GM19324 (cell line): ENCODE measurements around the gene RRP15.
A peak's percentile ranks its signal among the peaks of the same experiment; 100 is the strongest.

Experiments
- ATAC-seq: cut with Tn5 transposase; IDR thresholded peaks from one replicate; pipeline ENCODE4 v1.9.1; 2021; ENCODE audit warnings: mild to moderate bottlenecking, moderate library complexity; ENCODE audit not compliant: unreplicated experiment, low FRiP score

The RRP15 gene

DNA sequence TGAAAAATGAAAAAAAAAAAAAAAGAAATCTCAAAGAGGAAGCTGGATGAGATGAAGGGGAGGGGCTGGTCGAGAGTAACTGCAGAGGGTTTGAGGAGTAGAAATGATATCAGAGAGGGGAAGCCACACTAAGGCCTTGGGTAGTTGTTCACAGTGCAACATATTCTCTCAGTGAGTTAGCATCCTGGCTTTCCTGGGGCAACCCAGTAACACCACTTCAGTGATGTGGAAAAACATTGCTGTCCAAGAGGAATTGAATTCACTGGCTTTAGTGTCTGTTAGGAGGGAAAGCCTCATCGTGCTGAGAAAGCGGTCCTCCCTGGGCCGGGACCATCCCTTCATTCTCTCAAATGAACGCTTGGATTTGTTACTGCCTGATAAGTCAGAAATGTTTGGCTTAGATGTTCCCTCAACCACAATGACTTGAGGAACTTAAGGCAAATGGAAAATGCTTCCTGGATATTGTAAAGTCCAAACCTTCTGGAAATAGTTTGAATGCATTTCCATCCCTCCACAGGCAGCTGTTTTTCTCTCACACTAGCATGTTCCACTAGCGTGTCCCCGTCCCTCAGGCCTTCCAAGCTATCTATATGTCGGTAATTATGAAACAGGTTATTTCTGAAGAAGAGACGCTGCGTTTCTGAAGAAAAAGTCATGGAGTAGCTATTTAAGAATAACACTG, 72.3 kb downstream of the RRP15 start:
- ATAC-seq: no peak

DNA sequence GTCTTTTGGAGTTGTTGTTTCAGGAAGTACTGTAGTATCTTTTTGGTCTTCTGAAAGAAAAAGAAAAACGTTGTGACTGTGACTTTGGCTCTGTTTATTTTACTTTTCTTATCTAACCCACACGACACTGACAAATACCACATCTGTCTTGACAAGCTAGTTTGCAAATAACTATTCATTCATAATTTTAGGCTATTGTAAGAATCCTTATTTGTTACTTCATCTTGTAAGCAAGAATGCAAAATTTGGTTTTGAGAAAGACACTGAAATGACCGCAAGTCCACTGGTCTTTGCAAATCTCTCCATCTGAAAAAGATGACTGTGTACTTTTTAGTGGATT, 72.8 kb downstream of the RRP15 start:
- no peak for ATAC-seq

- ATAC-seq: no peak
Measured at GRCh38 chr1:218361298-218362065, 76.4 kb downstream of the RRP15 start.

GRCh38 chr1:218362418-218363076, 77.5 kb downstream of the RRP15 start:
- ATAC-seq: no peak

DNA sequence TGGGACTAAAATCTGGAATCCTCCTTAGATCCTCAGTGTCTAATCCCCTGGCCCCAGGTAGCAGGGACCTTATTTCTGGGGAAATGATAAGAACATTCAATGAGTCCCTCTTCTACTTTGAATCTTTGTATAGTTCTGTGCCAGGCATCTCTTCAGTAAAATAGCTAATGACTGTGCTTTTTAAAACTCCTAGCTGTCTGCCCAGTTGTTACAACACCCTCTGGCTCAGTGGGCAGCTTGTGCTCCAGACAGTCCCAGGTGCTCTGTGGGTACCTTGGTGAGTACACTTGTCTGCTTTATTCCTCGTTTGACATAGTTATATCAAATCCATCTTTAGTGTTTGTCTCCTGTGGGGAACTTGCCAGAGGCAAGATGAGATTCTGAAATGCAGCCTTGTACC, 78.0 kb downstream of the RRP15 start:
- no peak for ATAC-seq

DNA sequence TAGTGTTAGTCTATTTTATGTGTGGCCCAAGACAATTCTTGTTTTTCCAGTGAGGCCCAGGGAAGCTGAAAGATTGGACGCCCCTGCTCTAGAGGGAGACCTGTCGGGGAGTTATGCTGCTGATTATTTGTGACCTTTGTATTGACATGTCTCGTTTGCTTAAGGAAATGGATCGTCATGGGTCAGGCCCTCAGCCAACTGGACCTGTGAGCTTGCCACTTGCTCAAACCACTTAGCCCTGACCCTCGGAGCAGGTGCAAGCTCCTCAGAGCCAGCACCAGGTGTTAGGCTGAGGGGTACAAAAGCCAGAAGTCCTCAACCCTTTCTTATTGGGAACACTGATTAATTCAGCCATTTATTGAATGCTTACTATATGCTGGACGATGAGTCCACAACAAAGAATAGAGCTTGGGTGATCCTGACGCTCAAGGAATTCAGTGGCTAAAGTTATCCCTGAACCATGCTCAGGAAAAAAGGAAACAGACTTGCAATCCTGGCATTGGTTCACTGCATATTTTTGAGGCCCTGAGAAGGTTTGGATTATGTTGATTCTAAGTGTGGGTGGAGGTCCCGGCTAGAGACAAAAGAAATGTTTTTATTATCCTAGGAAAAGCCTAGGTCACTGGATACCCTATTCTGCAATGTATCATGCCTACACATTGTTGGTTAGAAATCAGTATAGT, 79.1 kb downstream of the RRP15 start:
- ATAC-seq: no peak

GRCh38 chr1:218365226-218365999, 80.3 kb downstream of the RRP15 start:
- no peak for ATAC-seq

DNA sequence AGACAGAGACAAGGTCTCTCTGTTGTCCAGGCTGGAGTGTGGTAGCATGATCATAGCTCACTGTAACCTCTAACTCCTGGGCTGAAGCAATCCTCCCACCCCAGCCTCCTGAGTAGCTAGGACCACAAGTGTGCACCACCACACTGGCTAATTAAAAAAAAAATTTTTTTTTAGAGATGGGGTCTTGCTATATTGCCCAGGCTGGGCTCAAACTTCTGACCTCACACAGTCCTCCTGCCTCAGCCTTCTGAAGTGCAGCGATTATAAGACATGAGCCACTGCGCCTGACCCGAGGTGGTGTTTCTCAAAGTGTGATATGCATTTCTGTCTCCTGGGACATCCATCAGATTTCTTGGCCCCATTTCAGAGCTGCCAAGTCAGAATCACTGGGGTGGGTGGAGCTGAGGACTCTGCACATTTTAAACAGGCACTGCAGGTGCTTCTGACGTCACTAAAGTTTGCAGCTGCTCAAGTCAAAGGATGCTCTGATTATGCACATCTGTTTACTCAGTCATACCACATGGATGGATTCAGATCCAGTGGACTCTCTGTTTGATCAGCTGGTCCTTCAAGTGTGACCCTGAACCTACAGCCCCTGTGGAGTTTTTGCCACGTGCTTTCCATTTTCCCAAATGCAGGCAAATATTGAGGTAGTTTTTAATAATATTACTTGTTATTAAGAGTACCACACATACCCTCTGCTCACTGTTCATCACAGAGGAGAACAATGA, 81.4 kb downstream of the RRP15 start:
- ATAC-seq: no peak

- ATAC-seq: no peak
Measured at GRCh38 chr1:218367118-218367517, 82.0 kb downstream of the RRP15 start.

- no peak for ATAC-seq
Measured at GRCh38 chr1:218368686-218369085, 83.6 kb downstream of the RRP15 start.

DNA sequence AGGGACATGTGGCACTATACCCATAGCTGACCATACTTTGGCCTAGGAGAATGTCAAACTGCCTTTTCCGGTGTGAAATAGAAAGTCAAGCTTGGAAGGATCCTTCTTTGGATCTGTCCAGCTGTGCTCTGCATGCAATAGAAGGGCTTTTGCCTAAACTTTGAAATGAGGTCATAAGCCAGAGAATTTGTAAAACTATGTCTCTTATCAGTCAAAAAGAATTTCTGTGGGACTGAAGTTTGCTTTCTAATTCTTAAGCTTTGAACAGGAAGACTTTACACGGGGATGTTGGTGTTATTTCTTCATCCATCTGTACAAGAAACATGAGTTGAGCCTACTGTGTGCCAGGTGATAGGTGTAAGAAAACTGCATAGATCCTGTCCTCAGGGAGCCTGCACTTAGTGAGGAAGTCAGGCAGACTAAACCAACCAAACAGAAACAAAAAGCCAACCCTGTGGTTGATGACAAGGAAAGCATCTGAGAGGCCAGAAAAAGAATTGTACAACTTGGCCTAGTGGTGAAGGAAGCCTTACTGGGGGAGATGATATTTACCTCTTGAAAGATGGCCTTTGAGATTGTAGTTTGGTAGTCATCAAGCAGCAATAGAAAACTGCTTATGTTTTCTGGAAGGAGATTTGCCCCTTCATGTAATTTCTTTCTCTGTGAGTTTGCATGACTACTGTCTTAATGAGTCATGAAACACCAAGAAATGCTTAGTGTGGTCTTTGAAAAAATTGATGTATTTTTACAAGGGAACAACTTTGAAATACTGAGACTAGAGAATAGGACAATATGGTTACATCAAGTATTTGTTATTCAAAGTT, 84.8 kb downstream of the RRP15 start:
- ATAC-seq: no peak

DNA sequence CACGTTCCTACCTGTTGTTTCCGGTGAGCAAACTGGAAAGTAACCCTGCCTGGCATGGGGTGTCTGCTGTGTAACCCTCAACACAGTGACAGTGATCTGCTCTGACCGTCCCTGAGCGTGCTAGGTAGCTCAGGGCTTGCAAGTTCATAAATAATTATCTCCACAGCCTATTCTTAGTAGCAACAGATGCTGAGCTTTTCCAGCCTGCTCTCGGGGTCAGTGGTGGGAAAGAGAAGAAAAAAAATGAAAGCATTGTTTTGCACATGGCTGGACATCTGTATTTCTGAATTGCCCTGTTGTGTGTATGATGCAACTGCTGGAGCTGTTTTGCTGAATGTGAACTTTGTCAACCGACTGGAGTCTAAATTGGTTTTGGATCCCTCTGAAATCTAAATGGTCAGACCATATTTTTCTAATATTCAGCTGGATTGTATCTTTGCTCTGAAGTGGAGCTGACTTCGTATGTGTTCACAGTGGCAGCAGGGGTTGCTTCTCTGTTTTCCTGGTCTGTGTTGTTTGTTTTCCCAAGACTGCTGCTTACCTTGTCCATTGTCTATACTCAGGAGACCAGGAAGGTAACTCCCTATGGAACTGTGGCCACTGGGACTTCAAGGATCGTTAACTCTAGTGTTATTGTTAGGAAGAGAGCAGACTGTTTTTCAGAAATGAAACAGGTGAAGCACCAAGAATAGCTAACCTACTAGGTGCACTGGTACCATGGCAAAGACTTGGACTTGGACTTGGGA, 87.0 kb downstream of the RRP15 start:
- no peak for ATAC-seq

DNA sequence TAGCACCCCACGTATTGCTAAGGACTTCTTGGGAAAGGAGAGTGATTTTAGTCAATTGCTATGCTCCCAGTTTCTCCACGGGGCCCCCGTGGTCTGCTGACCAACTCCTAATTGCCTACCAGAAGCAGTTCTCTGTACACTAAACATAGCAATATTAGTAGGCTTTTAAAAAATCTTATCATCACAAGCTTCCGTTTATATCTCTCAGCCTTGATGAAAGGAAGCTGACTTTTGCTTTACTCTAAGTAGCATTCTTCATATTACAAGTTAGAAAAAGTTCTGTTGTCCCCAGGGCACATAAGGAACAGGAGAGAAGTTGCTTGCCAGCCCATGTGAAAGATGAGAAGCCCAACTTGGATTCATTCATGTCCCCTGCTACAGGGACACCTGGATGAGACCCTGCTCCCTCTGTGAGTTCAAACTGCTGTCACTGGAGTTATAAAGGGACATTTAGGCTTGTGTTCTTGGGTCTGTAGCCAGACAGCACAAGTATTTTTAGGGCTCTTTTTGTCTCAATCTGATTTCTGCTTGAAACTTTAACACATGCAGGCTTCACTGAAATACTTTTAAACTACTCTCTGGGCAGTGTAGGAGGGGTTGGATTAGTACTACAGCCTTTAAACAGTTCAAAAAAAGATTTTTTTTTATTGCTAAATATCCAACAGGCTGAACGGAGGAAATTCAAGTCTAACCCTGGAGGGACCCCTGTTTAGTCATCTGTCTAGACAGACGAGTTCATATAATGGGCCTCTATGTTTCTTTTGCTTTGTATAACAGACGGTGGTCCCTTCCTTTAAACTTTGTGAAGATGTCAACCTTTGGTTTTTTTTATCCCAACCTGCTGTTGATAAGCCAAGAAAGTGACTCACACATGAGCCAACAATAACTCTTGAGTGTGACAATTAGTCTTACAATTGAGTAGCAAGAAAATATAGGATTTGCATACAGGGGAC, 89.6 kb downstream of the RRP15 start:
- no peak for ATAC-seq

GRCh38 chr1:218376722-218377121, 91.6 kb downstream of the RRP15 start:
- peak; percentile 2 for ATAC-seq

- peak; percentile 88 for ATAC-seq
Measured at GRCh38 chr1:218377143-218377660, 92.1 kb downstream of the RRP15 start.

DNA sequence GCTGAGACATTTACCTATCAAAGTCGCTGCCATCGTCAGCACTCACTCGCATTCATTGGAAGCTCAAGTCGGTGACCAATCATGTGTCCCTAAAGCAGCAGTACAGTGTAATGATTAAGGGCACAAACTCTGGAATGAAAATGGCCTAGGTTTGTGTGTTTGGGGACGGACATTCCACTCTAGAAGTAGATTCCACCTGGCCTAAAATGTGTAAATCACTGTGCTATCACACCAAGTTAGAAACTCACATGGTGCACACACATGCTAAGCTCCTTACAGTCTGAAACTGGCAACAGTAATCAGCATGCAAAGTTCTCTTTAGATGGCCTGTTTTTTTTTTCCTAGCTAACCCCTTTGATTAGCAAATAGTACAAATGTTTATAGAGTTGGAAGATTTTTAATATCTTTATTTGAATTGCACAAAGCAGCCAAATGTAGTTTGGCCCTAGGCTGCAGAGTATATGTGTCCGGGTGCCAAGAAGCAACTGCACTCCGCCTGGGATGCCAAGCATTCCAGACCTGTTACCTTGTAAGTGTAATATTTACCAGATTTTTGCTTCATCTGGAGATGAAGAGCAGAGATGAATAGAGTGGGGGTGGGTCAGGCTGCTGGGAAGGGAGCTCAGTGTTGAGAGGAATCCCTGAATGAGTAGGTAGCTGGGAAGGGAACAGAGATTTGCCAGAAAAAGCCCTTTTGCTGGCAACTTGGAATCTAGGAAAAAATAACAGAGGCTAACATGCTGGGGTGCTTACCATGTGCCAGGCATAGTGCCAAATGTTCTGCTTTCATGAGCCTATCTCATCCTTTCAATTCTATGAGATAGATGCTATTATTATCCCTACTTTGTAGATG, 95.3 kb downstream of the RRP15 start:
- ATAC-seq: no peak
